GM18505 (cell line): Measurements from ENCODE around the gene USP40.
A peak's percentile ranks its signal among the peaks of the same experiment; 100 is the strongest.

Source experiments
- ATAC-seq: cut with Tn5 transposase; IDR thresholded peaks from one replicate; pipeline ENCODE4 v1.9.1; 2021; ENCODE audit not compliant: unreplicated experiment
- POLR2A ChIP-seq: IDR thresholded peaks from 4 replicates; pipeline ENCODE4 v1.6.1; 2011; ENCODE audit warnings: borderline replicate concordance; ENCODE audit not compliant: insufficient read depth, insufficient read length; ENCODE audit errors: extremely low read depth

Gene USP40

GRCh38 chr2:233471291-233472035 lies 95.1 kb downstream of the USP40 start:
- TF ChIP-seq POLR2A, result no peak
- ATAC-seq, result no peak

GRCh38 chr2:233470839-233471238 lies 95.7 kb downstream of the USP40 start:
- no peak for ATAC-seq
- no peak for TF ChIP-seq POLR2A

- no peak for ATAC-seq
- no peak for TF ChIP-seq POLR2A
Observed at GRCh38 chr2:233470011-233470687, 96.4 kb downstream of the USP40 start.

- ATAC-seq, result no peak
- no peak for TF ChIP-seq POLR2A
Observed at GRCh38 chr2:233469261-233470010, 97.1 kb downstream of the USP40 start.

- TF ChIP-seq POLR2A, result peak; percentile 5
- no peak for ATAC-seq
Observed at GRCh38 chr2:233468741-233469110, 97.9 kb downstream of the USP40 start.

- no peak for ATAC-seq
- TF ChIP-seq POLR2A, result no peak
Observed at GRCh38 chr2:233468047-233468740, 98.4 kb downstream of the USP40 start.

GRCh38 chr2:233466991-233467603 lies 99.5 kb downstream of the USP40 start:
- TF ChIP-seq POLR2A, result no peak
- ATAC-seq, result no peak

GRCh38 chr2:233464531-233465240 lies 101.9 kb downstream of the USP40 start:
- no peak for TF ChIP-seq POLR2A
- no peak for ATAC-seq

- TF ChIP-seq POLR2A, result no peak
- ATAC-seq, result no peak
Observed at GRCh38 chr2:233464056-233464455, 102.5 kb downstream of the USP40 start.

- no peak for TF ChIP-seq POLR2A
- no peak for ATAC-seq
Observed at GRCh38 chr2:233463586-233463985, 103.0 kb downstream of the USP40 start.

GRCh38 chr2:233462826-233463470 lies 103.6 kb downstream of the USP40 start:
- ATAC-seq, result no peak

More at GRCh38 chr2:233462826-233463470, 103.6 kb downstream of the USP40 start:
- no peak for TF ChIP-seq POLR2A
